PFSK-1 (cell line): ENCODE data around the gene ABCG1.

Experiments used
- FOXP2 ChIP-seq: optimal IDR thresholded peaks from 2 replicates; pipeline ENCODE3; 2011; ENCODE audit warnings: borderline replicate concordance, control low read depth, inconsistent platforms; ENCODE audit not compliant: insufficient read depth; ENCODE audit errors: extremely low read length, extremely low read depth
- POLR2AphosphoS5 ChIP-seq: IDR thresholded peaks from 2 replicates; pipeline ENCODE4 v1.6.1; 2012; ENCODE audit warnings: low read depth, mild to moderate bottlenecking, control low read depth, low read length, moderate library complexity
- SIN3A ChIP-seq: IDR thresholded peaks from 2 replicates; pipeline ENCODE4 v1.6.1; 2012; ENCODE audit warnings: mild to moderate bottlenecking, low read length, moderate library complexity, borderline replicate concordance; ENCODE audit not compliant: insufficient read depth
- TAF1 ChIP-seq: IDR thresholded peaks from 2 replicates; pipeline ENCODE4 v1.6.1; 2012; ENCODE audit warnings: low read length, control low read depth, borderline replicate concordance; ENCODE audit not compliant: insufficient read depth
- TF ChIP-seq, protein P1 (sequence below), 2 experiments: IDR thresholded peaks; 2 replicates each; pipeline versions ENCODE4 v1.6.1 to v1.8.0; 2011 to 2012; ENCODE audit warnings: low read depth in 2 of 2, low read length in 2 of 2, control low read depth in 1 of 2, inconsistent platforms in 1 of 2, mild to moderate bottlenecking in 1 of 2, moderate library complexity in 1 of 2; ENCODE audit not compliant: insufficient read depth in 1 of 2

ABCG1 gene

DNA sequence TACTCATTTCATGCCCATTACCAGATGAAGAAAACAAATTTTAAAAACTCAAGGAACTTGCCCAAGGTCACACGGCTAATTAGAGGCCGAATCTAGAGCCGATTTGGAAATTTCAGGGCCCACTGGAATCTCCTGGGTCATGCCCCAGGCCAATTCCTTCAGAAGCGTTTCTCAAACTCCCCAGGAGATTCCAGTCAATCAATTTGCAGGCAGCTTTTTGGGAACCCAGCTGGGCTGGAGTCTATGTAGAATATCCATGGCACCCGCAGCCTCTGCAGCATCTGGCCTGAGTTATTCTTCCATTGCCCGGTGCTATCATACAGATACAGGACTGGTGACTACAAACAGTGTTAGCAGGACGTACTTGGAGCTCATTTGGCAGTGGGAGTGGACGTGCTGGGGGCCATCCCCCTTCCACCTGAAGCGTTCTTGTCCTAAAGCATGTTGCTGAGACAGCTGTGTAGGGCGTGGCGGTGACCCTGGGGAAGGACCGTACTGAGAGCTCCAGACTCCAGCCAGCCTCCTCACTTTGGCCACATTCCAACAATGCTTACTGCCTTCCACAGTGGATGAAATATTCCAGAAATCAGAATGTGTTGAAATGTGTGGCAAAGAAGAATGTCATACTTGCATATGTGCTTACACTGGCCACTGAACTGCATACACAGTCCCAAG, 38.3 kb downstream of the ABCG1 start:
- TF ChIP-seq POLR2AphosphoS5: no peak
- no peak for TF ChIP-seq FOXP2
- no peak for TF ChIP-seq TAF1
- TF ChIP-seq, protein P1, sequence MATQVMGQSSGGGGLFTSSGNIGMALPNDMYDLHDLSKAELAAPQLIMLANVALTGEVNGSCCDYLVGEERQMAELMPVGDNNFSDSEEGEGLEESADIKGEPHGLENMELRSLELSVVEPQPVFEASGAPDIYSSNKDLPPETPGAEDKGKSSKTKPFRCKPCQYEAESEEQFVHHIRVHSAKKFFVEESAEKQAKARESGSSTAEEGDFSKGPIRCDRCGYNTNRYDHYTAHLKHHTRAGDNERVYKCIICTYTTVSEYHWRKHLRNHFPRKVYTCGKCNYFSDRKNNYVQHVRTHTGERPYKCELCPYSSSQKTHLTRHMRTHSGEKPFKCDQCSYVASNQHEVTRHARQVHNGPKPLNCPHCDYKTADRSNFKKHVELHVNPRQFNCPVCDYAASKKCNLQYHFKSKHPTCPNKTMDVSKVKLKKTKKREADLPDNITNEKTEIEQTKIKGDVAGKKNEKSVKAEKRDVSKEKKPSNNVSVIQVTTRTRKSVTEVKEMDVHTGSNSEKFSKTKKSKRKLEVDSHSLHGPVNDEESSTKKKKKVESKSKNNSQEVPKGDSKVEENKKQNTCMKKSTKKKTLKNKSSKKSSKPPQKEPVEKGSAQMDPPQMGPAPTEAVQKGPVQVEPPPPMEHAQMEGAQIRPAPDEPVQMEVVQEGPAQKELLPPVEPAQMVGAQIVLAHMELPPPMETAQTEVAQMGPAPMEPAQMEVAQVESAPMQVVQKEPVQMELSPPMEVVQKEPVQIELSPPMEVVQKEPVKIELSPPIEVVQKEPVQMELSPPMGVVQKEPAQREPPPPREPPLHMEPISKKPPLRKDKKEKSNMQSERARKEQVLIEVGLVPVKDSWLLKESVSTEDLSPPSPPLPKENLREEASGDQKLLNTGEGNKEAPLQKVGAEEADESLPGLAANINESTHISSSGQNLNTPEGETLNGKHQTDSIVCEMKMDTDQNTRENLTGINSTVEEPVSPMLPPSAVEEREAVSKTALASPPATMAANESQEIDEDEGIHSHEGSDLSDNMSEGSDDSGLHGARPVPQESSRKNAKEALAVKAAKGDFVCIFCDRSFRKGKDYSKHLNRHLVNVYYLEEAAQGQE (IDR thresholded peaks at IDR 0.05; ENCODE audit: insufficient read depth in 1 of 2, low read depth in 2 of 2, low read length in 2 of 2): no peak
- TF ChIP-seq SIN3A: no peak

DNA sequence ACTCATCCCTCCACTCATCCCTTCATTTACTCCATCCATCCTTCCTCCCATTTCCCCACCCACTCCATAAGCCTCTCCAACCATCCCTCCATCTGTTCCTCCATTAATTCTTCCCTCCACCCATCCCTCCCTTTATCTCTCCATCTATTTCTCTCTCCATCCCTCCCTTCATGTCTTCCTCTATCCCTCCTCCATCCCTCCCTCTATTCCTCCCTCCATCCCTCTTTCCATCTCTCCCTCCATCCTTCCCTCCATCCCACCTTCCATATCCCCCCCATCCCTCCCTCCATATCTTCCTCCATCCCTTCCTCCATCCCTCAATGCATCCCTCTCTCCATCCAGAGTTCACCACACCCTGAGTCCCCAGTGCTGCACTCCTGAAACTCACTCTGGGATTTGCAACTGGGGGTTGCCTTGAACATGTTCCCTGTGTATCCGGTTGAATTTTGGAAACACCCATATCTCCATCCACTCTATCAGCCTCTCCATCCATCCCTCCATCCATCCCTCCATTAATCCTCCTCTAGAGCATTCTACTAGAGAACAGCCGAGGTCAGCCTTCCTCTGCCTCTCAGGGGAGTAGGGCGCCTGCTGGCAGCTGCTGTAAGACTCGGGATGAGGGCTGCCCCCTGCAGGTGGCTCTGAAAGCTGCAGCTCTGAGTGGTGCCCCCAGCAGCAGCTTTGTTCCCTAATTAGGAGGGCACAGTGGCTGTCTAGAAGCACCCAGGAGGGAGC, 39.4 kb downstream of the ABCG1 start:
- no peak for TF ChIP-seq POLR2AphosphoS5
- no peak for TF ChIP-seq FOXP2
- TF ChIP-seq, protein P1 (IDR thresholded peaks at IDR 0.05; ENCODE audit: insufficient read depth in 1 of 2, low read depth in 2 of 2, low read length in 2 of 2): no peak
- no peak for TF ChIP-seq TAF1
- no peak for TF ChIP-seq SIN3A

DNA sequence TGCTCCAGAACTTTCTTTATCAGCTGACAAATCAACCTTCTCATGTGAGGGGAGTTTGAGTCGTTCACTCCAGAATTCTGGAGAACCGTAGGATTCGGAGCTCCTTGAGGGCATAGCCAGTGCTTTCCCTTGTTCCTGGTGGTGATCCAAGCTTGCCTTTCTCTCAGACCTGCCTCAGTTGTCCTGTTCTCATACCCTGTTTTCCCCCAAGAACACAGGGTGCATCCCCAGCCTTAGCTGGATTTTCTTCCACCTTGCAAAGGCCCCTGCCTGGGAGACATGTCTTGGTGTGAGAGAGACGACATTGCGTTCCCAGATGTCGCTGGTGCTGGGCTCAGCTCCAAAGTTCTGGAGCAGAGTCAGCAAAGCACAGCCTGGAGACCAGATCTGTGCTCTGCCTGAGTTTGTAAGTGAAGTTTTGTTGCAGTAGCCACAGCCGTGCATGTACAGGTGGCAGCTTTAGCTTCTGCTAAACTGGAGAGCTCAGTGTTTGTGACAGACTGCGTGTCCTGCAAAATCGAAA, 40.0 kb downstream of the ABCG1 start:
- TF ChIP-seq POLR2AphosphoS5: no peak
- no peak for TF ChIP-seq FOXP2
- no peak for TF ChIP-seq TAF1
- TF ChIP-seq, protein P1 (IDR thresholded peaks at IDR 0.05; ENCODE audit: insufficient read depth in 1 of 2, low read depth in 2 of 2, low read length in 2 of 2): no peak
- TF ChIP-seq SIN3A: no peak

DNA sequence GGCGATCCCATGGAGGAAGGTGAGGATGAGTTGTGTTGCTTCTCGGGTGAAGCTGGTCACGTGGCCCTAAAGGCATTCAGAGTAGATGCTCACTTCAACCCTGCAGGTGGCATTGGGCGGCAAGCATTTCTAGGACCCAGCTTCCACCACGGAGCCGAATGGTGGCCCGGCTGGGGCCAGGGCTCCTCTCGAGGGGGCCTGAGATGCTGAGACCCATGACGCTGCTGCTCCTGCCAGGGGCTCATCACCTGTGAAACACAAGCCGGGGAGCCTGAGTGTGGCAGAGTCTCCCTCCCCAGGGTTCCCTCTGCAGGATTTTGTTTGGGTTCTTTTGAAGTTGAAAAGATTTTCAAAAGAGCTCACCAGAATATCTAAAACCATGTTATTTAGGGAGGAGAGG, 41.2 kb downstream of the ABCG1 start:
- no peak for TF ChIP-seq FOXP2
- no peak for TF ChIP-seq POLR2AphosphoS5
- TF ChIP-seq, protein P1 (IDR thresholded peaks at IDR 0.05; ENCODE audit: insufficient read depth in 1 of 2, low read depth in 2 of 2, low read length in 2 of 2): no peak
- TF ChIP-seq TAF1: no peak
- TF ChIP-seq SIN3A: no peak
